GM23248 (cell line): ENCODE data around the gene BARHL1. TPM values are rescaled to one million over a fixed set of nuclear protein-coding genes. Genes with fewer than 3 reads are reported as not detected.
"Not testable (repeated sequence)": the region's sequence is repeated elsewhere in the genome, so short reads cannot be mapped to it uniquely, and the experiment has no call there.

Experiments used
- DNase-seq: peaks from one replicate; pipeline ENCODE4 v3.0.0-alpha.2; 2015
- H2AFZ ChIP-seq: fragments of 200-600 bp; sonication (generic); 2 replicates; pipeline ENCODE4 v1.6.1; 2016; ENCODE audit warnings: antibody characterized with exemption
- H3F3A ChIP-seq: fragments of 200-600 bp; sonication (generic); 2 replicates; pipeline ENCODE4 v1.6.1; 2016; ENCODE audit warnings: mild to moderate bottlenecking, antibody characterized with exemption, mixed run types; ENCODE audit not compliant: insufficient read depth
- H3K27ac ChIP-seq: fragments of 200-600 bp; sonication (generic); 2 replicates; pipeline ENCODE4 v1.5.1; 2016; ENCODE audit warnings: mild to moderate bottlenecking
- H3K27me3 ChIP-seq: fragments of 200-600 bp; sonication (generic); replicated peaks from 2 replicates; pipeline ENCODE4 v1.6.1; 2016; ENCODE audit warnings: mild to moderate bottlenecking; ENCODE audit not compliant: insufficient read depth
- H3K36me3 ChIP-seq: fragments of 200-600 bp; sonication (generic); 2 replicates; pipeline ENCODE4 v1.6.1; 2016; ENCODE audit warnings: low read depth, mild to moderate bottlenecking
- H3K4me1 ChIP-seq: fragments of 200-600 bp; sonication (generic); 2 replicates; pipeline ENCODE4 v1.6.1; 2016; ENCODE audit warnings: mild to moderate bottlenecking; ENCODE audit not compliant: insufficient read depth
- H3K4me2 ChIP-seq: fragments of 200-600 bp; sonication (generic); one replicate; pipeline ENCODE4 v1.6.1; 2016; ENCODE audit warnings: mild to moderate bottlenecking; ENCODE audit not compliant: unreplicated experiment
- H3K4me3 ChIP-seq: fragments of 200-600 bp; sonication (generic); 2 replicates; pipeline ENCODE4 v1.5.1; 2016; ENCODE audit warnings: mild to moderate bottlenecking
- H3K79me2 ChIP-seq: fragments of 200-600 bp; sonication (generic); 2 replicates; pipeline ENCODE4 v1.6.1; 2016; ENCODE audit warnings: mild to moderate bottlenecking; ENCODE audit not compliant: insufficient read depth
- H3K9ac ChIP-seq: fragments of 200-600 bp; sonication (generic); 2 replicates; pipeline ENCODE4 v1.6.1; 2016; ENCODE audit warnings: mild to moderate bottlenecking
- H3K9me2 ChIP-seq: fragments of 200-600 bp; sonication (generic); 2 replicates; pipeline ENCODE4 v1.6.1; 2016; ENCODE audit warnings: mixed run types, mild to moderate bottlenecking, moderate library complexity; ENCODE audit not compliant: insufficient read depth
- H3K9me3 ChIP-seq: fragments of 200-600 bp; sonication (generic); one replicate; pipeline ENCODE4 v1.6.1; 2017; ENCODE audit warnings: low read depth
- H4K20me1 ChIP-seq: fragments of 200-600 bp; sonication (generic); 2 replicates; pipeline ENCODE4 v1.6.0; 2016; ENCODE audit not compliant: insufficient read depth
- EZH2 ChIP-seq: fragments of 200-600 bp; sonication (generic); IDR thresholded peaks from 2 replicates; pipeline ENCODE4 v1.6.1; 2018; ENCODE audit warnings: antibody characterized with exemption, mild to moderate bottlenecking; ENCODE audit not compliant: insufficient read depth, poor library complexity, severe bottlenecking
- EZH2phosphoT487 ChIP-seq: fragments of 200-600 bp; sonication (generic); IDR thresholded peaks from 2 replicates; pipeline ENCODE4 v1.6.1; 2018; ENCODE audit warnings: antibody characterized with exemption, moderate library complexity, mild to moderate bottlenecking, low read depth; ENCODE audit not compliant: insufficient read depth
- WGBS, 2 experiments: methylation state at CpG; one replicate each; pipeline ENCODE4 v1.1.6; 2015 to 2017; ENCODE audit warnings: low lambda C conversion rate in 2 of 2, low coverage in 1 of 2; ENCODE audit errors: missing lambda C conversion rate in 2 of 2; 5-methylcytosine and 5-hydroxymethylcytosine counted together
- in situ Hi-C: fragments of 300-500 bp; cut with MboI; formaldehyde crosslinking; loops from 2 replicates; pipeline ENCODE4 v1.15.0; 2020
- polyA plus RNA-seq: library from polyadenylated mRNA; unstranded; fragments of >200 nt; fragmentation: Nextera tagmentation; extraction: Ambion mirVana; gene quantifications from 2 replicates; pipeline ENCODE4 v1.2.1, GENCODE V29; 2016
- total RNA-seq: library from RNA; depleted of rRNA; stranded (reverse); fragments of >200 nt; shearing (Covaris generic); gene quantifications from 2 replicates; pipeline ENCODE4 v1.2.3, GENCODE V29; 2014

BARHL1 gene
- total and polyA plus RNA-seq, 2 experiments from 2014 or later = not detected

DNA sequence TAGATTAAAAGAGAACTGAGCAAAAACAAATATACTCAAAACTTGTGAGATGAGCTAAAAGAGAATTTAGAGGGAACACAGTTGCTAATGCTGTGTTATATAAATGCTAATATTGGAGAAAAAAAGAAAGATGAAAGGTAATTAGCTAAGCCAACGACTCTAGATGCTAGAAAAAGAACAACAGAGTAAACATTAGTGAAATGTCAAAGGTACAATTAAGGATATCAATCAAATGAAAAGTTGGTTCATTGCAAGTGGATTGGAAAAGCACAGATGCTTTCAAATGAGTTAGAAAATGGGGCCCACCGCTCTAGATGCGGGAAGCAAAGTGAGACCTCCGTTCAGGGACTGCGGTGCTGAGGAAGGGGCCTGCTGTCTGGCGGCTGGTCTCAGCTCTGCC, 17.9 kb upstream of the BARHL1 start:
- H3K9me3 ChIP-seq = no peaks in the 10 kb centered on the region
- DNase-seq = no peak
- no peak overlapping the region for H3K4me2 ChIP-seq
- H3K9ac ChIP-seq = no peak overlapping the region
- H3K36me3 ChIP-seq = no peaks in the 10 kb centered on the region
- no peaks in the 10 kb centered on the region for H3K79me2 ChIP-seq
- H3K4me3 ChIP-seq = no peak overlapping the region
- H3K27me3 ChIP-seq = peaks cover 57% of the 10 kb centered on the region
- WGBS, 2 experiments = 52 to 59% methylated on average over 6 of the region's 6 CpGs
- H2AFZ ChIP-seq = no peak overlapping the region
- no peaks in the 10 kb centered on the region for H3F3A ChIP-seq
- no peaks in the 10 kb centered on the region for H3K4me1 ChIP-seq
- in situ Hi-C loops = no loop called here
- no peak for TF ChIP-seq EZH2
- TF ChIP-seq EZH2phosphoT487 = no peak
- no peaks in the 10 kb centered on the region for H3K9me2 ChIP-seq
- H3K27ac ChIP-seq = no peak overlapping the region
- H4K20me1 ChIP-seq = no peaks in the 10 kb centered on the region

- H3K9me2 ChIP-seq, H3F3A ChIP-seq, H3K9me3 ChIP-seq, in situ Hi-C loops, H3K79me2 ChIP-seq, H3K27ac ChIP-seq, DNase-seq, H3K4me3 ChIP-seq, H2AFZ ChIP-seq, H3K4me1 ChIP-seq, H4K20me1 ChIP-seq, H3K36me3 ChIP-seq, H3K9ac ChIP-seq, H3K4me2 ChIP-seq: not testable (repeated sequence)
- H3K27me3 ChIP-seq = peaks cover 43% of the 10 kb centered on the region
- 34 to 36% methylated on average over 2 of the region's 2 CpGs for WGBS, 2 experiments
These were observed 13.6 kb upstream of the BARHL1 start for GRCh38 chr9:132568787-132569186.

DNA sequence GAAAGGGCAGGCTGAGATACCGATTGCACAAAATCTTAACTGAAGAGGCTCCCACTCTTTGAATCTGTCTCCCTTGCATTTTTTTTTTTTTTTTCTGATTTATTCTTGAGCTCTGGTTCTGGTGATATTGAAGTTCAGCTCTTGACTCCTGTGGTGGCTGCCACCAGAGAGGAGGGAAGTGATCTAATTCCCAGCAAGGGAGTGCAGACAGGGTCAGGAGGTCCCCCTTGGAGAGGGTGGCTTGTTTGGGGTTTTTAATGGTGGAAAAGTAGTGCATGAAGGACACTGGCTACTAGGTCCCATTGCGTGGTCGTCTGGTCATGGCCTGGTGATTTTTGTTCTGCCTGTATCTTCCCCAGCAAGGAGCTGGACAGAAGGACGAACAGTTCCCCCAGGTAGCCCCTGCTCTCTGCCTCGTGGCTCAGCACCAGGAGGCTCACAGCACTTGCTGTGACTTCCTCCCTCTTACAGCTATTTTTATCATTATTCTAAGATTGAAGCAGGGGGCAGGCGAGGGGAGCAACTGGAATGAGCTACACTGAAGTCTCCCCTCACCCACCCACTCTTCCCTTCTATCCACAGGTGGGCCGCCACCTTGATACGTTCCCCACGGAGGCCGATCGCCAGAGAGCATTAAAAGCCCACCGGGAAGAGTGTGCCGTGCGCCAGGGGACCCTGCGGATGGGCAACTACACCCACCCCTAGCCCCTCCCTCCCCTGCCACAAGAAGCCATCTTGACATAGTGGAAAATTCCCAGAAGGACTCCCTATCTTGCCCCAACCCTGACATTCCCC, 10.4 kb upstream of the BARHL1 start:
- Histone ChIP-seq H3K27ac (no peak overlapping the region), H2AFZ (no peak overlapping the region), H3K9me3 (no peaks in the 10 kb centered on the region), H3K27me3 (peaks cover 36% of the 10 kb centered on the region), H3K4me2 (no peak overlapping the region), H3K79me2 (no peaks in the 10 kb centered on the region), H3K4me3 (no peak overlapping the region), H3K4me1 (no peaks in the 10 kb centered on the region), H3K36me3 (no peaks in the 10 kb centered on the region), H3K9me2 (no peaks in the 10 kb centered on the region), H4K20me1 (no peaks in the 10 kb centered on the region), H3F3A (no peaks in the 10 kb centered on the region), H3K9ac (no peak overlapping the region)
- TF ChIP-seq EZH2phosphoT487 (no peak), EZH2 (no peak)
- in situ Hi-C loops = loop anchor here (10.0 kb wide), 1 partner anchor 157 kb away; the partner anchor contains the start of gene CFAP77
- DNase-seq = no peak
- 62 to 72% methylated on average over 10 to 15 of the region's 15 CpGs for WGBS, 2 experiments

DNA sequence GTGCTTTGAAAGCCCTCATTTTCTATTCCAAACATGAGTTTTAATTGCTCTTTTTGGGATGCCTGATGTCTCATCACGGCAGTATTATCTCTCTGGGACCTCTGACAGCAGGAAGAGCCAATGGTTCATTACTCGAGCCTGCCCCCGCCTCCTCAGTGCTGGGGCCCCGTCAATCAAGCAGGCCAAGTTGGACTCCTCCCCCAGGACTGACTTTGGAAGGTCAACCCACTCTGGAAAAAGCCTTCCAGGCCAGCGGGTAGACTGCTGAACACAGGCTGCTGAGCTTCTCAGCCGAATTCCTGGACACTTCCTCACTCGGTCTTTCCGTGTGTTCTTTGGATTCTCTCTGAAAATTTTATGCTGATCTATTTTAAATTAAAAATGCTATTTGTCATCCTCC, 9.5 kb upstream of the BARHL1 start:
- 15 to 23% methylated on average over 8 of the region's 8 CpGs for WGBS, 2 experiments

More for the DNA sequence above, 9.5 kb upstream of the BARHL1 start:
- TF ChIP-seq EZH2 = no peak
- no peak for TF ChIP-seq EZH2phosphoT487
- H3K4me1 ChIP-seq = no peaks in the 10 kb centered on the region
- peaks cover 36% of the 10 kb centered on the region for H3K27me3 ChIP-seq
- H3K9me2 ChIP-seq = no peaks in the 10 kb centered on the region
- no peaks in the 10 kb centered on the region for H3K9me3 ChIP-seq
- in situ Hi-C loops = loop anchor here (10.0 kb wide), 1 partner anchor 158 kb away; the partner anchor contains the start of gene CFAP77
- H3K4me3 ChIP-seq = no peak overlapping the region
- DNase-seq = peak; percentile 39
- no peaks in the 10 kb centered on the region for H3K79me2 ChIP-seq
- H2AFZ ChIP-seq = no peak overlapping the region
- no peak overlapping the region for H3K9ac ChIP-seq
- H3F3A ChIP-seq = no peaks in the 10 kb centered on the region
- H3K4me2 ChIP-seq = no peak overlapping the region
- no peaks in the 10 kb centered on the region for H4K20me1 ChIP-seq
- H3K27ac ChIP-seq = no peak overlapping the region
- no peaks in the 10 kb centered on the region for H3K36me3 ChIP-seq
